ACHN (cell line): Measurements from ENCODE around the gene HSD11B1L.

ENCODE experiments used
- DNase-seq: peaks from one replicate; pipeline ENCODE4 v3.0.0-alpha.2; 2015
- in situ Hi-C: cut with HindIII; loops from 2 replicates; pipeline ENCODE4 v1.10.0; 2017; ENCODE audit warnings: low sequenced_read_pairs, low pct_ligation_motif_present, low pct_unique_long_range_greater_than_20kb

Gene HSD11B1L

GRCh38 chr19:5665781-5666513, 14.9 kb upstream of the HSD11B1L start:
- DNase-seq, result peak; percentile 78
- in situ Hi-C loops, result no loop called here

GRCh38 chr19:5666921-5667610, 13.8 kb upstream of the HSD11B1L start:
- in situ Hi-C loops, result no loop called here

GRCh38 chr19:5667751-5668271, 13.0 kb upstream of the HSD11B1L start:
- DNase-seq, result no peak
- in situ Hi-C loops, result no loop called here

More at GRCh38 chr19:5666921-5667610, 13.8 kb upstream of the HSD11B1L start:
- DNase-seq, result no peak

- DNase-seq, result no peak
- in situ Hi-C loops, result no loop called here
Observed at GRCh38 chr19:5669212-5669611, 11.6 kb upstream of the HSD11B1L start.

GRCh38 chr19:5671600-5671999, 9.2 kb upstream of the HSD11B1L start:
- in situ Hi-C loops, result no loop called here
- no peak for DNase-seq

- no peak for DNase-seq
- in situ Hi-C loops, result no loop called here
Observed at GRCh38 chr19:5672708-5673459, 7.9 kb upstream of the HSD11B1L start.

GRCh38 chr19:5673752-5674151, 7.1 kb upstream of the HSD11B1L start:
- in situ Hi-C loops, result no loop called here
- DNase-seq, result no peak

- in situ Hi-C loops, result no loop called here
- DNase-seq, result no peak
Observed at GRCh38 chr19:5674714-5675113, 6.1 kb upstream of the HSD11B1L start.

GRCh38 chr19:5676105-5676771, 4.6 kb upstream of the HSD11B1L start:
- no peak for DNase-seq
- in situ Hi-C loops, result no loop called here

GRCh38 chr19:5676772-5677105, 4.1 kb upstream of the HSD11B1L start:
- DNase-seq, result no peak
- in situ Hi-C loops, result no loop called here

- no peak for DNase-seq
- in situ Hi-C loops, result no loop called here
Observed at GRCh38 chr19:5677136-5677535, 3.7 kb upstream of the HSD11B1L start.

- no peak for DNase-seq
- in situ Hi-C loops, result no loop called here
Observed at GRCh38 chr19:5677580-5677979, 3.2 kb upstream of the HSD11B1L start.

GRCh38 chr19:5678071-5678718, 2.6 kb upstream of the HSD11B1L start:
- no peak for DNase-seq
- in situ Hi-C loops, result no loop called here

- in situ Hi-C loops, result no loop called here
- DNase-seq, result no peak
Observed at GRCh38 chr19:5679289-5680083, 1.3 kb upstream of the HSD11B1L start.

- in situ Hi-C loops, result no loop called here
Observed at GRCh38 chr19:5680084-5680436, 767 bp upstream of the HSD11B1L start.

GRCh38 chr19:5681391-5682106, 722 bp downstream of the HSD11B1L start:
- in situ Hi-C loops, result no loop called here

More at GRCh38 chr19:5680084-5680436, 767 bp upstream of the HSD11B1L start:
- peak; percentile 39 for DNase-seq

GRCh38 chr19:5682107-5682482, 1.3 kb downstream of the HSD11B1L start:
- no peak for DNase-seq
- in situ Hi-C loops, result no loop called here

More at GRCh38 chr19:5681391-5682106, 722 bp downstream of the HSD11B1L start:
- DNase-seq, result no peak
